Ramos (cell line): Measurements from ENCODE around the gene ERC2.
"Not testable (repeated sequence)": the region's sequence is repeated elsewhere in the genome, so short reads cannot be mapped to it uniquely, and the experiment has no call there.

ENCODE experiments used
- in situ Hi-C: fragments of 300-500 bp; cut with MboI; formaldehyde crosslinking; loops from one replicate; pipeline ENCODE4 v1.14.3; 2022; ENCODE audit warnings: low sequenced_read_pairs; ENCODE audit not compliant: unreplicated experiment

ERC2 gene

GRCh38 chr3:55512571-55513343, 955.5 kb downstream of the ERC2 start:
- in situ Hi-C loops: no loop called here

DNA sequence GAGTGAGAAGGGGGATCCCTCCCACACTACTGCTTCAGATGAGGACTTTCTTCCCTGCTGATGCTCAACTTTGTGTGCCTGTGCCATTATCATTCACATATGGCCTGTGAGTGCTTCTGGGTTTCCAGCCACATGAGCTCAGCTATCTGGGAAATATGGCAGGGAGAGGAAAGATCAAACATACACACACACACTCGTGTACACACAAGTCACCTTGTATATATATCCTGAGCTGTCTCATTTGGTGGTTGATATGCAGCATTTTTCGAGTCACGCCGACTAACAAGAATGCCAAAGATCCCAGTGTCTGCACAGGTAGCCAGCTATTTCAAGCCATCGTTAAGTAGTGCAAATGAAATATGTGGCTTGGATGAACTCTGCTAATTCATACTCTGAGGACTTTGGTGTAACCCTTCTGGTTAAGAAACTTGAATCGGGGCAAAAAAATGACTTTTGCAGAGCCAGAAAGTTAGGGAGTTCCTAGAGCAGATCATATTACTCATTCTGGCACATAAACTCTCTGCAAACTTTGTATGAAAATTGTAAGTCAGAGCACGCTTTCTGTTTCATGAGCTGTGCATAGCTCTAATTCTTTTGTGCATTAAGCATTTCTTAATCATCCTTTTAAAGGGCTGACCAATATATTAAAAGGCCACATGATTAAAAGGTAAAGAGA, 956.2 kb downstream of the ERC2 start:
- in situ Hi-C loops: no loop called here

DNA sequence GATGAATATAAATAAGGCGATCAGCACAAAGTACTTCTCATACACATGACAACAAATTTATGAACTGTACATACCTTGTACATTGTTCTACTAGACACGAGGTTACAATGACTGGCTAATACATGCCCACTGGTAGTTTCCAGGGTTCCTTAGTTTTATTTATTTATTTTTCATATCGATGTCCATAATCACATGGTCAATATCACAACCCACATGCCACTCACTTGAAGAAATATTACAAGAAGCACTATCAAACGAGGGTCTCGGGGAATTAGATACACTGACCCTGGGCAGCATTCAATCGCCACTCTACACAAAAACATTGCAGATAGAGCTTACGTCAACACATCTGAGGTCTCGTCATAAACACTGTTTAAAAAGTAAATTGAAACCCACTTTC, 959.9 kb downstream of the ERC2 start:
- in situ Hi-C loops: no loop called here

- in situ Hi-C loops: no loop called here
These were observed 960.5 kb downstream of the ERC2 start for GRCh38 chr3:55507808-55508207.

DNA sequence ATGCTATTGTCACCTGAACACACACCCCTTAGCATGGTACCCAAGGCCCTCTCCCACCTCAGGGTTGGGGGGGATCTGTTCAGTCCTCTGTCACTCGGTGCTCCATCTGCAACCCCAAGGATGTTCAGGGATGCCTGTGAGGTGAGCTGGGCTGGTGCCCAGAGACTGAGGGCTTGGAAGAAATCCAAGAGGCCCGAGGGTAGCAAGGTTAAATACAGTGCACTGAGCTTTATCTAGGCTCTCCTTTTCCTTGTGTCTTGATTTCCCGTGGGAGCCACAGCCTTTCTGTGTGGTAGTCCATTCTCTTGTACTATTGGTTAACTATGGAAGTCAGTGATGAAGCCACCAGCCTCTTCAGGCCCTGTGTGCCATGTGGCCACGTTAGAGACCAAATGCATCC, 962.5 kb downstream of the ERC2 start:
- in situ Hi-C loops: no loop called here

DNA sequence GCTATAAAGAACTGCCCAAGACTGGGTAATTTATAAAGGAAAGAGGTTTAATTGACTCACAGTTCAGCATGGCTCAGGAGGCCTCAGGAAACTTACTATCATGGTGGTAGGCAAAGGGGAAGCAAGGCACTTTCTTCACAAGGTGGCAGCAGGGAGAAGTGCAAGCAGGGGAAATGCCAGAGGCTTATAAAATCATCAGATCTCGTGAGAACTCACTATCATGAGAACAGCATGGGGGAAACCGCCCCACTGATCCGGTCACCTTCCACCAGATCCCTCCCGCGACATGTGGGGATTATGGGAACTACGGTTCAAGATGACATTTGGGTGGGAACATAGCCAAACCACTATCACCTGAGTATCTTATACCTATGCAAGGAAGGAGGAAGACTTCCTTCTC, 963.2 kb downstream of the ERC2 start:
- in situ Hi-C loops: not testable (repeated sequence)

- in situ Hi-C loops: no loop called here
These were observed 966.4 kb downstream of the ERC2 start for GRCh38 chr3:55501905-55502304.

- in situ Hi-C loops: no loop called here
These were observed 967.5 kb downstream of the ERC2 start for GRCh38 chr3:55500555-55501330.

- in situ Hi-C loops: no loop called here
These were observed 969.7 kb downstream of the ERC2 start for GRCh38 chr3:55498520-55498919.

GRCh38 chr3:55497250-55497649, 971.0 kb downstream of the ERC2 start:
- in situ Hi-C loops: no loop called here

- in situ Hi-C loops: no loop called here
These were observed 973.3 kb downstream of the ERC2 start for GRCh38 chr3:55494976-55495375.

DNA sequence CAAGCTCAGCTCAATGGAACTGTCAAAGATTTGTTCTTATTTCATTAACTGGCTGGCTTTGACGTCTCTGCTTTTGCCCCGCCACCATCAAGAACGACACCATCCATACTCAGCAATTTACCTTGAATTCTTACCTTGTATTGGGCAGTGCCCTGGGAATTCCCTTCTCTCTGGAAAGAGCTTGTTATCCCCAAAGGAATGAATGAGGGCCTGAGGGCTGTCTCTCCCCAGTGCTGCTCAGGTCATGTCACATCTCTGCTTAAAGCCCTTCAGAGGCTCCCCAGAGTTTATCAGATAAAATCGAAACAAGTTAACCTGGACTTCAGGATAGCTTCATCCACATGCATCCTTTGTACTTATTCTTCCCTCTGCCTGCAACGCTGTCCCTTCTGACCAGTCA, 975.3 kb downstream of the ERC2 start:
- in situ Hi-C loops: no loop called here

GRCh38 chr3:55491296-55491816, 976.9 kb downstream of the ERC2 start:
- in situ Hi-C loops: no loop called here

GRCh38 chr3:55490276-55490913, 977.9 kb downstream of the ERC2 start:
- in situ Hi-C loops: no loop called here

DNA sequence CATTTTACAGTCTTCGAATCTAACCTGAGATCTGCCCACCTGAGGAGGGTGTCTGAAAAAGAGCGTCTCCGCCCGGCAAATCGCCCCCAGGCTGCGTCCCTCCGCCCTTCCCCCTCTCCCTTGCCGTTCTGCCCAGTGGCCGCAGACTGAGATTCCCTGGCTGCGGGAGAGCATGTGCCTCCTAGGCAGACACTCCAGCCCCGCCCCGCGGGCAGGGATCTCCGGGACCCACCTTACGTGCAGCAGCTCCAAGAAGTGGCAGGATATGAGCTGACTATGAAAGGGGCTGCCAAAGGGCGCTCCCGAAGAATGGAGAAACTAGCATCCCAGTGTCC, 978.5 kb downstream of the ERC2 start:
- in situ Hi-C loops: no loop called here

GRCh38 chr3:55488398-55489055, 979.7 kb downstream of the ERC2 start:
- in situ Hi-C loops: no loop called here

DNA sequence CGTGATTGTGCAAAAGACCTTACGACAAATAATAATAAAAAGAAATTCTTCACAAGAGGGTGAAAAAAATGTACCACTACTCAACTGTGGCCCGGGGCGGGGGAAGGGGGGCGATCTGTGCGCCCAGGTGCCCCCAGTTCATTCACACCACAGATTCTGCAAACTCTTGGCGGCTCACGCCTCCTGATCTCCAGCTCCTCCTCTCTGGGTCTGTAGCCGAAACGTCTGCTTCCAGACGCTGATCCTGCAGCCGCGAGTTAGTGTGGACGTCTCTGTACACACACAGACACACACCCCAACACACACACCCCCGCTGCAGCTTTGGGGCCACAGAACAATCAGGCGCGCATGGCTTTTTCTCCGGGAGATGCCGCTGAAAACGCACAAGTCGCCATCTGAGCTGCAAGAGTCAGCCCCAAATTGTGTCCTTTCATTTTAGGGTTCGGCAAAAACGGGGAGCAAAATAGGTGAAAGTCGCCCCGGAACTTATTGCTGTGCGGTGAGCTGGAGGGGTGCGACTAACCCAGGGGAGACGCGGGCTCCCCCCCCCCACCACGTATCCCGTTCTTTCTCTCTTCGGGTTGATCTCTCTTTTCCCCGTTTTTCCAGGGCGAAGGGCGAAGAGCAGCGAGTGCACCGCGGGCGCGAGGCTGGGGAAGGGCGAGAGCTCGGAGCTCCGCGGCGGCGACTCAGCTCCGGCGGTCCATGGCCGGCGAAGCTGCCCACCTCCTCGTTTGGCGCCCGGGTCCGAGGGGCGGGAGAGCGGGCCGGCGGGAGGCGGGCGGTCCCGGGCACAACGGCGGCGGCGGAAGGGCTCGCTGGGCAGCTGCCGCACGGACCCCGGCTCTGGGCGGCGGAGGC, 980.7 kb downstream of the ERC2 start:
- in situ Hi-C loops: no loop called here

DNA sequence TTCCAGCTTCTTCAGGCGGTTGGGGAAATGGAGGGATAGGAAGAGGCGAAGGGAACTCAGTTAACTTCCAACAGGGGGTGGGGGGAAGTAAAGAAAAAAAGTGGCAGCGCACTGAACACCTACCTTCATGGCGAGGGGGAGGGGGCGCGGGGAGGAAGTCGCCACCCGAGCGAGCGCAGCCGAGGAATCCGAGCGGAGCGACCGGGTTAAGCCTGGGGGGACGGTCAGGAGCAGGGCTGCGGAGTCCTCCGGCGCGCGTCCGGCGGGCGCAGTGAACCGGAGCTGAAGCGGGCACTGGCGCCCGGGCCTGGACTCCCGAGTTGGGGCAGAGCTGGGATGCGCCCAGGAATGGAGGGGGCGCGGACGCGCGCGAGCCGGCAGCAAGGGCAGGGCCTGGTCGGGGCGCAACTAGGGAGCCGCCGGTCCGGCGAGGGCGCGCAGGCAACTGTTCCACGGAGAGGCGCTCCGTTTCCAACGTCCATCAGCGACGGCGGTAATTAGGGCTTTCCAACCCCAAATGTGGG, 981.3 kb downstream of the ERC2 start, which contains the start of gene WNT5A:
TSS of gene WNT5A (minus strand) at position 450 of the 524 bp plus-strand sequence. CDS start at position 129, 321 bp downstream.
- in situ Hi-C loops: no loop called here
